Glutamatergic neuron (in vitro differentiated cells): ENCODE measurements around the gene TM7SF2. TPM values are rescaled to one million over a fixed set of nuclear protein-coding genes. Genes with fewer than 3 reads are reported as not detected.

ENCODE experiments used
- DNase-seq: peaks from one replicate; pipeline ENCODE4 v3.0.0; 2022
- H3K27ac Mint-ChIP-seq: one replicate; pipeline ENCODE4 v1.8.0; 2020; ENCODE audit warnings: mild to moderate bottlenecking, mixed read lengths, inconsistent platforms; ENCODE audit not compliant: unreplicated experiment
- H3K27me3 Mint-ChIP-seq: one replicate; pipeline ENCODE4 v1.8.0; 2020; ENCODE audit warnings: mild to moderate bottlenecking, moderate library complexity, mixed read lengths, inconsistent platforms; ENCODE audit not compliant: unreplicated experiment
- H3K36me3 Mint-ChIP-seq: one replicate; pipeline ENCODE4 v1.8.0; 2020; ENCODE audit warnings: mild to moderate bottlenecking, mixed read lengths, inconsistent platforms; ENCODE audit not compliant: unreplicated experiment
- H3K4me1 Mint-ChIP-seq: one replicate; pipeline ENCODE4 v1.8.0; 2020; ENCODE audit warnings: mild to moderate bottlenecking, low read depth, mixed read lengths, inconsistent platforms; ENCODE audit not compliant: unreplicated experiment
- H3K4me3 Mint-ChIP-seq: one replicate; pipeline ENCODE4 v1.8.0; 2020; ENCODE audit warnings: mild to moderate bottlenecking, mixed read lengths, inconsistent platforms; ENCODE audit not compliant: unreplicated experiment
- H3K9me3 Mint-ChIP-seq: one replicate; pipeline ENCODE4 v1.8.0; 2020; ENCODE audit warnings: mild to moderate bottlenecking, moderate library complexity, mixed read lengths, inconsistent platforms; ENCODE audit not compliant: unreplicated experiment
- total RNA-seq: library from RNA; stranded (reverse); fragmentation: NEBNext Ultra II Directional; extraction: Animal tissue kit (Norgen Biotek cat#: 25700); gene quantifications from one replicate; pipeline ENCODE4 v1.2.1, GENCODE V29; 2021; ENCODE audit not compliant: unreplicated experiment
- TF ChIP-seq, protein P1 (sequence below): fragments of 200-600 bp; sonication (generic); IDR thresholded peaks from one replicate; pipeline ENCODE4 v1.5.0; 2021; ENCODE audit not compliant: partially characterized antibody, unreplicated experiment

The TM7SF2 gene
- total RNA-seq, 1 donor from 2014 or later: 241 TPM

DNA sequence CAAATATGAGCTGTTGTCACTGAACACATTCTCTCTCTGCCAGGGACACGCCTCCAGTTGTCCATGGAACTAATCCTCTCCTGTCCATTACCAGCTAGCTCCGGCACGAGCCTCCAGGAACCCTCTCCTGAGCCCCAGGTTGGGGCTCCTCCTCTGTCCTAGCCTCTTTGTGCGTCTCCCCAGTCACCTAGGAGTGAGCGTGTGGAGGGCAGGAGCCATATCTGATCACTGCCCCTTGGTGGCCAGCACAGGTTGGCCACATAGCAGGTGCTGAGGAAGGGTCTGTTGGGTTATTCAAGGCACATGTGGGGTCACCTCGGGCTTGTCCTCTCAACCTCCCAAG, 20.2 kb downstream of the TM7SF2 start:
- Mint-ChIP-seq H3K9me3 (peaks cover 9% of the 10 kb centered on the region), H3K27ac (no peak overlapping the region), H3K4me1 (peaks cover 17% of the 10 kb centered on the region), H3K36me3 (no peaks in the 10 kb centered on the region), H3K4me3 (peak overlapping the region; percentile 34), H3K27me3 (peaks cover 6% of the 10 kb centered on the region)
- no peak for DNase-seq
- TF ChIP-seq, protein P1, sequence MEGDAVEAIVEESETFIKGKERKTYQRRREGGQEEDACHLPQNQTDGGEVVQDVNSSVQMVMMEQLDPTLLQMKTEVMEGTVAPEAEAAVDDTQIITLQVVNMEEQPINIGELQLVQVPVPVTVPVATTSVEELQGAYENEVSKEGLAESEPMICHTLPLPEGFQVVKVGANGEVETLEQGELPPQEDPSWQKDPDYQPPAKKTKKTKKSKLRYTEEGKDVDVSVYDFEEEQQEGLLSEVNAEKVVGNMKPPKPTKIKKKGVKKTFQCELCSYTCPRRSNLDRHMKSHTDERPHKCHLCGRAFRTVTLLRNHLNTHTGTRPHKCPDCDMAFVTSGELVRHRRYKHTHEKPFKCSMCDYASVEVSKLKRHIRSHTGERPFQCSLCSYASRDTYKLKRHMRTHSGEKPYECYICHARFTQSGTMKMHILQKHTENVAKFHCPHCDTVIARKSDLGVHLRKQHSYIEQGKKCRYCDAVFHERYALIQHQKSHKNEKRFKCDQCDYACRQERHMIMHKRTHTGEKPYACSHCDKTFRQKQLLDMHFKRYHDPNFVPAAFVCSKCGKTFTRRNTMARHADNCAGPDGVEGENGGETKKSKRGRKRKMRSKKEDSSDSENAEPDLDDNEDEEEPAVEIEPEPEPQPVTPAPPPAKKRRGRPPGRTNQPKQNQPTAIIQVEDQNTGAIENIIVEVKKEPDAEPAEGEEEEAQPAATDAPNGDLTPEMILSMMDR: no peak

DNA sequence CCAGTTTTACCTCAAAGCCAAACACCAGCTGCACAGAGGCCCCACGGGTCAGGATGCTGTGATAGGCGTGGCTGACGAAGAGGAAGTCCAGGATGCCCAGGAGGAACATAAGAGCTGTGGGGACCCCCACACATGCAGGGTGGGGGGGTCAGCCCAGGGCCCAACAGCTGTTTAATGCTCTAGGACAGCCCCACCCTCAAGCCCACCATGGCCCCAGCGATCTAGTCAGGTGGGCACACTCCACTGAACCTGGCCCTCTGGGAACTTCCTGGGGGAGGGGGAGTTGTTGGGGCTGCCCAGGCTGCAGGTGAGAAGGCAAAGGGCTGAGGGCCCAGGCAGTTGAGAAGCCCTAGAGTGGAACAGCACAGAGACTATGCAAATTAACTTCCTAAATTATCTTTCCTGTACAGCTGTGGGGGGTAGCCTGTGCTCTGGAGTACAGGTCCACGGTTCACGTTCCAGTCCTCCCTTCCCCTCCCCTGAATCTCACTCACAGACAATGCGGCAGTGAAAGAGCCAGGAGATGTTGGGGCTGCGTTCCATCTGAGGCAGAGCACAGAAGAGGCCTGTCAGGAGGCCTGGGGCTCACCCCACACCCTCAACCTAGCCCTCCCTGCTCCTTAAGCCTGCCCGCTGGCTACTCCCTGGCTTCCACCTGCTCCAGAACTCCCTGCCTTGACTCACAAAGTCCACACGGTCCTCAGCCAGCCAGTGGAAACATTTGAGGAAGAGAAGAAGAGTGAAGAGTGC, 20.7 kb downstream of the TM7SF2 start:
- peak overlapping the region; percentile 99 for H3K27ac Mint-ChIP-seq
- TF ChIP-seq, protein P1: no peak
- no peak for DNase-seq
- no peaks in the 10 kb centered on the region for H3K36me3 Mint-ChIP-seq
- H3K4me3 Mint-ChIP-seq: peak overlapping the region; percentile 97
- peaks cover 15% of the 10 kb centered on the region for H3K4me1 Mint-ChIP-seq
- peaks cover 9% of the 10 kb centered on the region for H3K9me3 Mint-ChIP-seq
- H3K27me3 Mint-ChIP-seq: peaks cover 6% of the 10 kb centered on the region

DNA sequence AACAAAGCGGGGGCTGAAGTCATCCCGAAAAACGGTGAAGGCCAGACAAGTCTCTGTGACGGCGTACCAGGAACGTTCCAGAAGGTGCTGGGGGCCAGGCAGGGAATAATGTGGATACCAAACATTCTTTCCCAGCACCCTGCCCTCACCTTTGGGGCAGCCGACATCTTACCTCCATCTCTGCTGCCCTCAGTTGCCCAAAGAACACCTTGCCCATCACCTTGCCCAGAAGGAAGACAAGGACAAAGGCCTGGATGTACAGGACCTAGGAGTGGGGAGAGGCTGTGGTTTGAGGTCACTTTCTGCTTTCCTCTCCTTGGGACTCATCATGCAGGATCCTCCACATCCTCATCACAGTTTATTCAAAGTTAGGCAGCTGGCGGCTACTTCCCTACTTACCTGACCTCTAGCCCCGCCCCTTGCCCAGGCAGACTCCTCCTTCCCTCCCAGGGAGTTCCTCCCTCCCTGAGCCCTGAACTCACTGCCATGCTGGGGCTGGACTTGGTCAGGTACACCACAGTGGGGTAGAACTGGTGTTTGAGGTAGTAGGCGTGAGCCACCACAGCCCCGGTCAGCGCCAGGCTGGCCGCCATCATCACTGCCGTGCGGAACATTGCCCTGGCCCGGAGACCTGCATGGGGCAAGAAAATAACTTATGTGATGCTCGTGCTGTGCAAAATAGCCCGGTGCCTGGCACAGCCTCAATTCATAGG, 21.5 kb downstream of the TM7SF2 start:
- peak overlapping the region; percentile 97 for H3K4me3 Mint-ChIP-seq
- H3K27ac Mint-ChIP-seq: peak overlapping the region; percentile 99
- H3K36me3 Mint-ChIP-seq: no peaks in the 10 kb centered on the region
- peaks cover 9% of the 10 kb centered on the region for H3K9me3 Mint-ChIP-seq
- H3K27me3 Mint-ChIP-seq: peaks cover 6% of the 10 kb centered on the region
- TF ChIP-seq, protein P1: no peak
- peaks cover 15% of the 10 kb centered on the region for H3K4me1 Mint-ChIP-seq
- DNase-seq: no peak

- H3K4me1 Mint-ChIP-seq: peaks cover 15% of the 10 kb centered on the region
- H3K36me3 Mint-ChIP-seq: no peaks in the 10 kb centered on the region
- H3K9me3 Mint-ChIP-seq: peaks cover 9% of the 10 kb centered on the region
- peak overlapping the region; percentile 97 for H3K4me3 Mint-ChIP-seq
- TF ChIP-seq, protein P1: no peak
- H3K27ac Mint-ChIP-seq: peak overlapping the region; percentile 99
- peaks cover 6% of the 10 kb centered on the region for H3K27me3 Mint-ChIP-seq
- no peak for DNase-seq
Measured at GRCh38 chr11:65133724-65134123, 22.1 kb downstream of the TM7SF2 start.

DNA sequence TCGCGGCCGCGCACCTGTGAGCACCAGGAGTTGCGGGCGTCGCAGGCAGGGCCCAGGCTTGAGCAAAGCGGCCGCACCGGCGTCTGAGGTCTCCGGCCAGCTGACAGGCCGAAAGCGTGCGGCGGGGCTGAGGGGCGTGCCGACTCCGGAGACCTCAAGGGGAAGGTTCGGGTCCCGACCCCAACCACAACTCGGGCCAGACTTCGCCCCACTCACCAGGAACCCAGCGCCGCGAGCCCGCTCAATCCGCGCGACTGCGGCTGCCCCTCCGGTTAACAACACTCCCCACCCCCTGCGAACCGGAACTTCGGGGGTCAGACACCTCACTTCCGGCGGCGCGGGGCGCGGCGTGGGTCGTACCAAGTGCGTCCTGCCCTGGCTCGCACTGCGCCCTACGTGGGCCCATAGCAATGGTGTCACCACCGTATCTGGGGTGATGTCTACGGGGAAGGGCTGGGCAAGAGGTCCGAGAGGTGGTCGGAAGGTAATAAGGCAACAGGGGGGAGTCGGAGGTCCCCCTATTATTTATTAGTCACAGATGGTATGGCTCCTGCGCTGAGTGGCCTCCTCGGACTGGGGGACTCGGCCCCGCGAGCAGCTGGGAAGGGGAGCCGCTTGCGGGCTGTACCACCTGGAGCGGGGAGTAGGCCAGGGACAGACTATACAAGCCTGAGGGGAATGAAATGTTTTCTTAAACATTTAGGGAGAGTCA, 22.7 kb downstream of the TM7SF2 start, which contains the start of gene SYVN1:
Gene SYVN1, minus strand, starts transcription at position 280 of the 712 bp plus-strand sequence. CDS start 918 bp downstream, outside the sequence.
- Mint-ChIP-seq H3K36me3 (no peaks in the 10 kb centered on the region), H3K27me3 (peaks cover 6% of the 10 kb centered on the region), H3K4me1 (peaks cover 15% of the 10 kb centered on the region), H3K4me3 (peak within 1 kb of the TSS; percentile 97), H3K9me3 (peaks cover 9% of the 10 kb centered on the region), H3K27ac (peak within 1 kb of the TSS; percentile 99)
- peak; percentile 92 for DNase-seq
- TF ChIP-seq, protein P1: no peak
